HL-60 (cell line): Measurements from ENCODE around the gene ORC3.

Source experiments
- GABPA ChIP-seq: IDR thresholded peaks from 2 replicates; pipeline ENCODE4 v1.6.1; 2012; ENCODE audit warnings: low read depth
- POLR2AphosphoS5 ChIP-seq: IDR thresholded peaks from 2 replicates; pipeline ENCODE4 v1.6.1; 2012; ENCODE audit warnings: low read depth
- TF ChIP-seq, protein P1 (sequence below): IDR thresholded peaks from one replicate; pipeline ENCODE4 v1.5.1; 2011; ENCODE audit warnings: low read length, control low read depth, inconsistent platforms; ENCODE audit not compliant: insufficient read depth
- TF ChIP-seq, protein P2 (sequence below): IDR thresholded peaks from 2 replicates; pipeline ENCODE4 v1.6.1; 2012; ENCODE audit warnings: low read depth; ENCODE audit not compliant: insufficient replicate concordance

DNA sequence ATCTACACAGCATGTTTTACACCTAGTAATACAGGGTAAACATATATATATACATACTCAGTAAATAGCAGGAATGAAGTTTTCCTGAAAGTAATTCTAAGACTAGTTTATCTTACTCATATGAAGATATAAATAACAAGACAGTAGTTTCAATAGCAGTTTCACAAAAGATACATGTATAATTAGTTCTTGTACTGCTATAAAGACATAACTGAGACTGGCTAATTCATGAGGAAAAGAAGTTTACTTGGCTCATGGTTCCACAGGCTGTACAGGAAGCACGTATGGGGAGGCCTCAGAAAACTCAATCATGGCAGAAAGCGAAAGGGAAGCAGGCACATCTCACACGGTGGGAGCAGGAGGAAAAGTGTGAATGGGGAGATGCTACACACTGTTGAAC is 17.1 kb upstream of the ORC3 start:
- TF ChIP-seq, protein P1, sequence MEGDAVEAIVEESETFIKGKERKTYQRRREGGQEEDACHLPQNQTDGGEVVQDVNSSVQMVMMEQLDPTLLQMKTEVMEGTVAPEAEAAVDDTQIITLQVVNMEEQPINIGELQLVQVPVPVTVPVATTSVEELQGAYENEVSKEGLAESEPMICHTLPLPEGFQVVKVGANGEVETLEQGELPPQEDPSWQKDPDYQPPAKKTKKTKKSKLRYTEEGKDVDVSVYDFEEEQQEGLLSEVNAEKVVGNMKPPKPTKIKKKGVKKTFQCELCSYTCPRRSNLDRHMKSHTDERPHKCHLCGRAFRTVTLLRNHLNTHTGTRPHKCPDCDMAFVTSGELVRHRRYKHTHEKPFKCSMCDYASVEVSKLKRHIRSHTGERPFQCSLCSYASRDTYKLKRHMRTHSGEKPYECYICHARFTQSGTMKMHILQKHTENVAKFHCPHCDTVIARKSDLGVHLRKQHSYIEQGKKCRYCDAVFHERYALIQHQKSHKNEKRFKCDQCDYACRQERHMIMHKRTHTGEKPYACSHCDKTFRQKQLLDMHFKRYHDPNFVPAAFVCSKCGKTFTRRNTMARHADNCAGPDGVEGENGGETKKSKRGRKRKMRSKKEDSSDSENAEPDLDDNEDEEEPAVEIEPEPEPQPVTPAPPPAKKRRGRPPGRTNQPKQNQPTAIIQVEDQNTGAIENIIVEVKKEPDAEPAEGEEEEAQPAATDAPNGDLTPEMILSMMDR, result no peak
- TF ChIP-seq, protein P2, sequence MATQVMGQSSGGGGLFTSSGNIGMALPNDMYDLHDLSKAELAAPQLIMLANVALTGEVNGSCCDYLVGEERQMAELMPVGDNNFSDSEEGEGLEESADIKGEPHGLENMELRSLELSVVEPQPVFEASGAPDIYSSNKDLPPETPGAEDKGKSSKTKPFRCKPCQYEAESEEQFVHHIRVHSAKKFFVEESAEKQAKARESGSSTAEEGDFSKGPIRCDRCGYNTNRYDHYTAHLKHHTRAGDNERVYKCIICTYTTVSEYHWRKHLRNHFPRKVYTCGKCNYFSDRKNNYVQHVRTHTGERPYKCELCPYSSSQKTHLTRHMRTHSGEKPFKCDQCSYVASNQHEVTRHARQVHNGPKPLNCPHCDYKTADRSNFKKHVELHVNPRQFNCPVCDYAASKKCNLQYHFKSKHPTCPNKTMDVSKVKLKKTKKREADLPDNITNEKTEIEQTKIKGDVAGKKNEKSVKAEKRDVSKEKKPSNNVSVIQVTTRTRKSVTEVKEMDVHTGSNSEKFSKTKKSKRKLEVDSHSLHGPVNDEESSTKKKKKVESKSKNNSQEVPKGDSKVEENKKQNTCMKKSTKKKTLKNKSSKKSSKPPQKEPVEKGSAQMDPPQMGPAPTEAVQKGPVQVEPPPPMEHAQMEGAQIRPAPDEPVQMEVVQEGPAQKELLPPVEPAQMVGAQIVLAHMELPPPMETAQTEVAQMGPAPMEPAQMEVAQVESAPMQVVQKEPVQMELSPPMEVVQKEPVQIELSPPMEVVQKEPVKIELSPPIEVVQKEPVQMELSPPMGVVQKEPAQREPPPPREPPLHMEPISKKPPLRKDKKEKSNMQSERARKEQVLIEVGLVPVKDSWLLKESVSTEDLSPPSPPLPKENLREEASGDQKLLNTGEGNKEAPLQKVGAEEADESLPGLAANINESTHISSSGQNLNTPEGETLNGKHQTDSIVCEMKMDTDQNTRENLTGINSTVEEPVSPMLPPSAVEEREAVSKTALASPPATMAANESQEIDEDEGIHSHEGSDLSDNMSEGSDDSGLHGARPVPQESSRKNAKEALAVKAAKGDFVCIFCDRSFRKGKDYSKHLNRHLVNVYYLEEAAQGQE, result no peak
- no peak for TF ChIP-seq POLR2AphosphoS5
- no peak for TF ChIP-seq GABPA
